Endodermal cell (in vitro differentiated cells): Measurements from ENCODE around the gene TMUB1. TPM values are rescaled to one million over a fixed set of nuclear protein-coding genes. Genes with fewer than 3 reads are reported as not detected.

ENCODE experiments used
- DNase-seq: peaks from one replicate; pipeline ENCODE4 v3.0.0-alpha.2; 2017
- H3K27ac ChIP-seq: 2 replicates; pipeline ENCODE4 v1.5.1; 2013; ENCODE audit warnings: mild to moderate bottlenecking, low read depth, low read length, moderate library complexity
- H3K27me3 ChIP-seq: 2 replicates; pipeline ENCODE4 v1.6.1; 2013; ENCODE audit warnings: mild to moderate bottlenecking, low read length, moderate library complexity; ENCODE audit not compliant: insufficient read depth, control insufficient read depth, poor library complexity, severe bottlenecking
- H3K36me3 ChIP-seq: 2 replicates; pipeline ENCODE4 v1.7.0; 2013; ENCODE audit warnings: mild to moderate bottlenecking, low read length, moderate library complexity; ENCODE audit not compliant: control insufficient read depth, insufficient read depth
- H3K4me1 ChIP-seq: one replicate; pipeline ENCODE4 v1.7.0; 2013; ENCODE audit warnings: low read length; ENCODE audit not compliant: control insufficient read depth, insufficient read depth
- H3K4me3 ChIP-seq: 2 replicates; pipeline ENCODE4 v1.5.1; 2013; ENCODE audit warnings: mild to moderate bottlenecking, low read length, moderate library complexity
- H3K9ac ChIP-seq: 2 replicates; pipeline ENCODE4 v1.6.1; 2013; ENCODE audit warnings: mild to moderate bottlenecking, low read length, moderate library complexity; ENCODE audit not compliant: poor library complexity, severe bottlenecking; ENCODE audit errors: extremely low read depth
- H3K9me3 ChIP-seq: 2 replicates; pipeline ENCODE4 v1.6.1; 2013; ENCODE audit warnings: mild to moderate bottlenecking, low read length, moderate library complexity; ENCODE audit not compliant: control insufficient read depth
- H3K27ac Mint-ChIP-seq: 2 replicates; pipeline ENCODE4 v1.8.0; 2020; ENCODE audit warnings: mixed read lengths
- H3K27me3 Mint-ChIP-seq: 2 replicates; pipeline ENCODE4 v1.8.0; 2021; ENCODE audit warnings: mild to moderate bottlenecking, mixed read lengths; ENCODE audit not compliant: insufficient read depth
- H3K36me3 Mint-ChIP-seq: 2 replicates; pipeline ENCODE4 v1.8.0; 2020; ENCODE audit warnings: low read depth, mixed read lengths
- H3K4me1 Mint-ChIP-seq: 2 replicates; pipeline ENCODE4 v1.8.0; 2020; ENCODE audit warnings: mixed read lengths
- H3K4me3 Mint-ChIP-seq: 2 replicates; pipeline ENCODE4 v1.8.0; 2020; ENCODE audit warnings: mild to moderate bottlenecking, moderate library complexity, mixed read lengths
- H3K9me3 Mint-ChIP-seq: 2 replicates; pipeline ENCODE4 v1.8.0; 2020; ENCODE audit warnings: mild to moderate bottlenecking, mixed read lengths
- WGBS, 2 experiments: methylation state at CpG; one replicate each; pipeline versions ENCODE4 v1.1.5 to v1.1.7; 2013; ENCODE audit warnings: missing lambda C conversion rate in 2 of 2, mixed read lengths in 1 of 2; ENCODE audit not compliant: insufficient coverage in 1 of 2, insufficient read length in 1 of 2; 5-methylcytosine and 5-hydroxymethylcytosine counted together
- total RNA-seq, 2 donors: library from RNA; stranded (reverse); fragmentation: NEBNext Ultra II Directional in 1 of 2; extraction: Animal tissue kit (Norgen Biotek cat#: 25700) in 1 of 2; gene quantifications; 2 replicates in 1 of 2; 3 replicates in 1 of 2; pipeline ENCODE4 v1.2.1, GENCODE V29; 2021
- TF ChIP-seq, protein P1 (sequence below): fragments of 200-600 bp; sonication (generic); conservative IDR thresholded peaks from 2 replicates; pipeline ENCODE4 v1.5.0; 2021; ENCODE audit warnings: antibody characterized with exemption, mild to moderate bottlenecking

Gene TMUB1
- total RNA-seq, 2 donors from 2014 or later, result 48.1 to 52.6 TPM

- Mint-ChIP-seq H3K27ac (no peak overlapping the region), H3K27me3 (no peaks in the 10 kb centered on the region), H3K4me1 (peaks cover 18% of the 10 kb centered on the region), H3K36me3 (peaks cover 40% of the 10 kb centered on the region), H3K4me3 (no peak overlapping the region), H3K9me3 (no peaks in the 10 kb centered on the region)
- TF ChIP-seq, protein P1, sequence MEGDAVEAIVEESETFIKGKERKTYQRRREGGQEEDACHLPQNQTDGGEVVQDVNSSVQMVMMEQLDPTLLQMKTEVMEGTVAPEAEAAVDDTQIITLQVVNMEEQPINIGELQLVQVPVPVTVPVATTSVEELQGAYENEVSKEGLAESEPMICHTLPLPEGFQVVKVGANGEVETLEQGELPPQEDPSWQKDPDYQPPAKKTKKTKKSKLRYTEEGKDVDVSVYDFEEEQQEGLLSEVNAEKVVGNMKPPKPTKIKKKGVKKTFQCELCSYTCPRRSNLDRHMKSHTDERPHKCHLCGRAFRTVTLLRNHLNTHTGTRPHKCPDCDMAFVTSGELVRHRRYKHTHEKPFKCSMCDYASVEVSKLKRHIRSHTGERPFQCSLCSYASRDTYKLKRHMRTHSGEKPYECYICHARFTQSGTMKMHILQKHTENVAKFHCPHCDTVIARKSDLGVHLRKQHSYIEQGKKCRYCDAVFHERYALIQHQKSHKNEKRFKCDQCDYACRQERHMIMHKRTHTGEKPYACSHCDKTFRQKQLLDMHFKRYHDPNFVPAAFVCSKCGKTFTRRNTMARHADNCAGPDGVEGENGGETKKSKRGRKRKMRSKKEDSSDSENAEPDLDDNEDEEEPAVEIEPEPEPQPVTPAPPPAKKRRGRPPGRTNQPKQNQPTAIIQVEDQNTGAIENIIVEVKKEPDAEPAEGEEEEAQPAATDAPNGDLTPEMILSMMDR, result no peak
- Histone ChIP-seq H3K27ac (no peak overlapping the region), H3K4me1 (peaks cover 10% of the 10 kb centered on the region), H3K36me3 (peaks cover 58% of the 10 kb centered on the region), H3K9ac (no peak overlapping the region), H3K4me3 (no peak overlapping the region), H3K9me3 (no peaks in the 10 kb centered on the region), H3K27me3 (no peaks in the 10 kb centered on the region)
- no peak for DNase-seq
- 94 to 95% methylated on average over 12 to 14 of the region's 14 CpGs for WGBS, 2 experiments
These were observed 17.8 kb downstream of the TMUB1 start for GRCh38 chr7:151065516-151065915.

DNA sequence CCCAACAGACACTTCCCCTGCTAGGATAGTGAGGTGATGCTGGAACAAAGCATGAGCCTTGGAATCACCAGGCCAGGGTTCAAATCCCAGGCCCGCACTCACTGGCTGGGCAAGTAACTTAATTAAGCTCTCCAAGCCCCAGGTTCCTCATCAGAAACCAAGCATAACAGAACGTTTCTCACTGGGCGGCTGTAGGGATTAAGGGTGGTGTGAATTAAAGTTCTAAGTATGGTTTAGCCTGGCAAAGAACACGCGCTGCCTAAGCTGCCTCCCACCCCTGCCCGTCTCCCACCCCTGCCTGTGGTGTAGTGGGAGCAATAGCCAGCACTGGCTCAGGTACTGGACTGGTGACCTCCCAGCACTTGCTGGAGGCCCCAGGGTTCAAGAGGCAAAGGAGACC, 18.3 kb downstream of the TMUB1 start:
- DNase-seq, result no peak
- Histone ChIP-seq H3K27me3 (no peaks in the 10 kb centered on the region), H3K27ac (no peak overlapping the region), H3K4me3 (no peak overlapping the region), H3K9ac (no peak overlapping the region), H3K9me3 (no peaks in the 10 kb centered on the region), H3K36me3 (peaks cover 53% of the 10 kb centered on the region), H3K4me1 (peaks cover 10% of the 10 kb centered on the region)
- 96% methylated on average over 6 of the region's 6 CpGs; no CpG with 5 or more reads in 1 of the 2 experiments for WGBS, 2 experiments
- no peak overlapping the region for H3K4me3 Mint-ChIP-seq
- peaks cover 37% of the 10 kb centered on the region for H3K36me3 Mint-ChIP-seq
- H3K9me3 Mint-ChIP-seq, result no peaks in the 10 kb centered on the region
- H3K27me3 Mint-ChIP-seq, result no peaks in the 10 kb centered on the region
- TF ChIP-seq, protein P1, result no peak
- no peak overlapping the region for H3K27ac Mint-ChIP-seq
- peaks cover 18% of the 10 kb centered on the region for H3K4me1 Mint-ChIP-seq

DNA sequence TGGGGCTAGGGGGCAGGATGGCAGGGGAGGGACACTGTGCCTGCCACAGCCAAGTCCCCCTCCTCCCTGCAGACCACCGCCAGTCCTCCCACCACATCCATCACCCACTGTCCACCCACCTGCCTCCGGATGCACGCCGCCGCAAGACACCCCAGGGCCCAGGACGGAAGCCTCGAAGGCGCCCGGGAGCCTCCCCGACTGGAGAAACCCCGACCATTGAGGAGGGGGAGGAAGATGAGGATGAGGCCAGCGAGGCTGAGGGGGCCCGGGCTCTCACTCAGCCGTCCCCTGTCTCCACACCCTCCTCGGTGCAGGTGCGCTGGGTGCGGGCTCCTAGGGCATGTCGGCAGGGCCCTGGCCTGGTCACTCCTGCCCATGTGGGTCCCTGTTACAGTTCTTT, 18.8 kb downstream of the TMUB1 start:
- peaks cover 18% of the 10 kb centered on the region for H3K4me1 Mint-ChIP-seq
- H3K36me3 Mint-ChIP-seq, result peaks cover 36% of the 10 kb centered on the region
- Histone ChIP-seq H3K27ac (no peak overlapping the region), H3K9me3 (no peaks in the 10 kb centered on the region), H3K36me3 (peaks cover 48% of the 10 kb centered on the region), H3K9ac (no peak overlapping the region), H3K4me3 (no peak overlapping the region), H3K27me3 (no peaks in the 10 kb centered on the region), H3K4me1 (peaks cover 10% of the 10 kb centered on the region)
- no peak overlapping the region for H3K27ac Mint-ChIP-seq
- DNase-seq, result no peak
- 98 to 100% methylated on average over 4 to 18 of the region's 18 CpGs for whole genome bisulfite sequencing, 2 experiments
- no peaks in the 10 kb centered on the region for H3K9me3 Mint-ChIP-seq
- no peak overlapping the region for H3K4me3 Mint-ChIP-seq
- TF ChIP-seq, protein P1, result no peak
- H3K27me3 Mint-ChIP-seq, result no peaks in the 10 kb centered on the region
